HepG2 (cell line): ENCODE measurements around the gene THSD8. TPM values are rescaled to one million over a fixed set of nuclear protein-coding genes. Genes with fewer than 3 reads are reported as not detected.

Source experiments
- ATAC-seq: fragments of 200-7000 bp; cut with Tn5 transposase; 3 replicates; pipeline ENCODE4 v1.9.1; 2020; ENCODE audit warnings: mild to moderate bottlenecking, moderate library complexity
- BruUV-seq: library from RNA; stranded (reverse); fragments of 400-500 nt; replicated peaks from 2 replicates; lab custom pipeline; 2021; lab: Mats Ljungman, UMichigan
- CTCF ChIA-PET: fragments of 300-600 bp; formaldehyde crosslinking; extraction: SDS; loops from one replicate; lab custom pipeline; 2021; ENCODE audit warnings: low total read pairs, inconsistent platforms, low intra/inter-chr PET ratio; lab: Yijun Ruan, JAX
- POLR2A ChIA-PET: fragments of 350-600 bp; sonication (Branson Sonifier 250); formaldehyde crosslinking; loops from one replicate; lab custom pipeline; 2020; ENCODE audit warnings: antibody characterized with exemption, inconsistent platforms; lab: Yijun Ruan, JAX
- DNase-seq: peaks from one replicate; pipeline ENCODE4 v3.0.0-alpha.2; 2015; ENCODE audit warnings: low spot score
- FAIRE-seq: peaks from 3 replicates; lab custom pipeline; 2011; peaks lifted over from hg19 to GRCh38; lab: Jason Lieb, UNC
- H2AFZ ChIP-seq: one replicate; pipeline ENCODE4 v1.6.1; 2011; ENCODE audit warnings: low read length, inconsistent platforms
- H3K27ac ChIP-seq: fragments of 300-600 bp; 3 replicates; pipeline ENCODE4 v1.8.0; 2011; ENCODE audit warnings: mixed run types, mild to moderate bottlenecking, mixed read lengths, low read length, inconsistent platforms; ENCODE audit not compliant: insufficient read depth; ENCODE audit errors: extremely low read length
- H3K27me3 ChIP-seq, 2 experiments: fragments of 200-600 bp in 1 of 2; 2 replicates in 1 of 2; 3 replicates in 1 of 2; pipeline versions ENCODE4 v1.6.0 to v1.8.0; 2011; ENCODE audit warnings: low read length in 2 of 2, mild to moderate bottlenecking in 2 of 2, moderate library complexity in 2 of 2, inconsistent platforms in 1 of 2; ENCODE audit not compliant: insufficient read depth in 2 of 2, control insufficient read depth in 1 of 2
- H3K36me3 ChIP-seq, 2 experiments: fragments of 200-600 bp in 1 of 2; replicated peaks in 1 of 2; 2 replicates in 1 of 2; 3 replicates in 1 of 2; pipeline versions ENCODE4 v1.5.1 to v1.8.0; 2011; ENCODE audit warnings: low read length in 2 of 2, inconsistent platforms in 1 of 2; ENCODE audit not compliant: insufficient read depth in 2 of 2, control insufficient read depth in 1 of 2
- H3K4me1 ChIP-seq: 2 replicates; pipeline ENCODE4 v1.5.1; 2012; ENCODE audit warnings: low read length, inconsistent platforms; ENCODE audit not compliant: insufficient read depth
- H3K4me2 ChIP-seq: 2 replicates; pipeline ENCODE4 v1.6.0; 2011; ENCODE audit warnings: low read depth, low read length, inconsistent platforms
- H3K4me3 ChIP-seq, 3 experiments: fragments of 200-600 bp in 1 of 3; sonication (generic), shearing (Covaris generic) in 1 of 3; replicated peaks in 1 of 3; 2 replicates each; pipeline ENCODE4 v1.5.1; 2011 to 2016; ENCODE audit warnings: low read length in 3 of 3, inconsistent platforms in 2 of 3, low read depth in 2 of 3, mild to moderate bottlenecking in 2 of 3, control low read depth in 1 of 3, mixed read lengths in 1 of 3; ENCODE audit not compliant: insufficient read depth in 1 of 3
- H3K79me2 ChIP-seq: one replicate; pipeline ENCODE4 v1.6.1; 2011; ENCODE audit warnings: low read length, inconsistent platforms; ENCODE audit not compliant: insufficient read depth
- H3K9ac ChIP-seq: 2 replicates; pipeline ENCODE4 v1.6.0; 2011; ENCODE audit warnings: mild to moderate bottlenecking, low read depth, low read length, inconsistent platforms; ENCODE audit not compliant: insufficient read depth
- H3K9me3 ChIP-seq: 2 replicates; pipeline ENCODE4 v1.5.1; 2012; ENCODE audit warnings: mild to moderate bottlenecking, low read length
- H4K20me1 ChIP-seq: 2 replicates; pipeline ENCODE4 v1.6.0; 2011; ENCODE audit warnings: inconsistent platforms, mild to moderate bottlenecking, low read length, moderate library complexity; ENCODE audit not compliant: insufficient read depth
- ZNF121 ChIP-seq: sonication (generic); formaldehyde crosslinking; IDR thresholded peaks from 2 replicates; pipeline ENCODE4 v1.5.0; 2020; ENCODE audit warnings: mild to moderate bottlenecking, missing genetic modification reagents
- WGBS: methylation state at CpG from one replicate; pipeline ENCODE4 v1.1.6; 2017; ENCODE audit warnings: low lambda C conversion rate; 5-methylcytosine and 5-hydroxymethylcytosine counted together
- in situ Hi-C: cut with HindIII; loops from 2 replicates; pipeline ENCODE4 v1.10.0; 2017; ENCODE audit warnings: low pct_unique_long_range_greater_than_20kb; ENCODE audit not compliant: extremely low pct_ligation_motif_present
- intact Hi-C: fragments of 100-400 bp; cut with micrococcal nuclease; formaldehyde crosslinking; loops from one replicate; pipeline ENCODE4 v1.10.0; 2022; ENCODE audit not compliant: unreplicated experiment
- polyA plus RNA-seq, 8 experiments: library from polyadenylated mRNA; depleted of rRNA in 3 of 8; stranded (reverse) in 7 of 8; unstranded in 1 of 8; fragments of >200 nt; fragmentation: Illumina TruSeq in 4 of 8; extraction: Trizol in 4 of 8; gene quantifications; 2 replicates each; pipeline versions ENCODE4 v1.2.1 to v1.2.3, GENCODE V29; 2011 to 2016; ENCODE audit warnings: low read depth in 4 of 8, missing spikeins in 1 of 8, mixed read lengths in 1 of 8; ENCODE audit not compliant: insufficient read depth in 1 of 8
- total RNA-seq, 5 experiments: library from RNA; depleted of rRNA; stranded (reverse); fragments of >200 nt; fragmentation: Illumina TruSeq; extraction: Trizol; gene quantifications; 2 replicates each; pipeline ENCODE4 v1.2.3, GENCODE V29; 2016; ENCODE audit warnings: low read depth in 1 of 5
- TF ChIP-seq, protein P1 (sequence below): sonication (generic); formaldehyde crosslinking; IDR thresholded peaks from 2 replicates; pipeline ENCODE4 v1.5.1; 2020; ENCODE audit warnings: missing genetic modification reagents, mild to moderate bottlenecking, borderline replicate concordance

The THSD8 gene
- total and polyA plus RNA-seq, 2 of the 13 experiments (the other 11 are each of a cell fraction or from before 2014, with no cell fraction given): 4.8 to 14.9 TPM

DNA sequence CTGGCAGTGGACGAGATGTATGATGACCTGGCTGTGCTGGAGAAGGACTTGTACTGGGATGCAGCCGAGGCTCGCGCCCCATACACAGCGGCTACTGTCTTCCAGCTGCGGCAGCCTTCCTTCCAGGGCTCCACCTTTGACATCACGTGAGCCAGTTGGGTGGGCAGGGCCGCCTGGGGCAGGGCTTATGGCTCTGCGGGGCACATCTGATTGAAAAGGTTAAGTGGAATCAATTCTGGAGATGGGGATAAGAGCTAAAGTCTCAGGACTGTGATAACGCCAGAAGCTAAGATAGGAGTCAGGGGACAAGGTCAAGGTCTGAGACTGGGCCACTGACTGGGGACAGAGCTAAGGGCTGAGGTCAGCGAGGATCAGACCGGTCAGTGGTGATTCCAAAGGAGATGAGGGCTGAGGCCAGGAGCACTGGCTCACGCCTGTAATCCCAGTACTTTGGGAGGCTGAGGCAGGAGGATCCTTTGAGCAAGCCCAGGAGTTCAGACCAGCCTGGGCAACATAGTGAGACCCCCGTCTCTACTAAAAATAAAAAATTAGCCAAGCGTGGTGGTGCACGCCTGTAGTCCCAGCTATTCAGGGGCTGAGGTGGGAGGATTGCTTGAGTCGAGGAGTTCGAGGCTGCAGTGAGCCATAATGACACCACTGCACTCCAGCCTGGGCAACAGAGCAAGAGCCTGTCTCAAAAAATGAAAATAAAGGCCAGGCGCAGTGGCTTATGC is 45.6 kb upstream of the THSD8 start:
- POLR2A ChIA-PET: no interaction called here
- intact Hi-C loops: no loop called here
- TF ChIP-seq, protein P1, sequence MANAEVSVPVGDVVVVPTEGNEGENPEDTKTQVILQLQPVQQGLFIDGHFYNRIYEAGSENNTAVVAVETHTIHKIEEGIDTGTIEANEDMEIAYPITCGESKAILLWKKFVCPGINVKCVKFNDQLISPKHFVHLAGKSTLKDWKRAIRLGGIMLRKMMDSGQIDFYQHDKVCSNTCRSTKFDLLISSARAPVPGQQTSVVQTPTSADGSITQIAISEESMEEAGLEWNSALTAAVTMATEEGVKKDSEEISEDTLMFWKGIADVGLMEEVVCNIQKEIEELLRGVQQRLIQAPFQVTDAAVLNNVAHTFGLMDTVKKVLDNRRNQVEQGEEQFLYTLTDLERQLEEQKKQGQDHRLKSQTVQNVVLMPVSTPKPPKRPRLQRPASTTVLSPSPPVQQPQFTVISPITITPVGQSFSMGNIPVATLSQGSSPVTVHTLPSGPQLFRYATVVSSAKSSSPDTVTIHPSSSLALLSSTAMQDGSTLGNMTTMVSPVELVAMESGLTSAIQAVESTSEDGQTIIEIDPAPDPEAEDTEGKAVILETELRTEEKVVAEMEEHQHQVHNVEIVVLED: no peak
- peak; percentile 36; the same call in 1 of the 2 replicates for TF ChIP-seq ZNF121
- TF ChIP-seq, all 625 proteins: peak for 1
- H3K4me2 ChIP-seq: peak overlapping the region; percentile 32
- peak overlapping the region in 1 of 3 experiments; percentile 14; a peak in 1 of 6 replicates for H3K4me3 ChIP-seq
- H3K36me3 ChIP-seq: no peaks in the 10 kb centered on the region
- ATAC-seq (no peak), FAIRE-seq (no peak), DNase-seq (no peak)
- peaks cover 2 to 22% of the 10 kb centered on the region in 2 experiments for H3K27me3 ChIP-seq
- H3K27ac ChIP-seq: no peak overlapping the region
- H3K79me2 ChIP-seq: no peaks in the 10 kb centered on the region
- H3K9ac ChIP-seq: no peak overlapping the region
- H3K4me1 ChIP-seq: peaks cover 22% of the 10 kb centered on the region
- CTCF ChIA-PET: interaction anchor here (0.6 to 0.8 kb wide), 2 partner anchors 9 to 58 kb away, joined by 3 read pairs; no protein-coding TSS in a partner anchor
- BruUV-seq: no TSS peak
- H3K9me3 ChIP-seq: no peaks in the 10 kb centered on the region
- WGBS: 44% methylated on average over 14 of the region's 19 CpGs
- in situ Hi-C loops: loop anchor here (5.0 kb wide), 1 partner anchor 44 kb away; no protein-coding TSS in a partner anchor
- H4K20me1 ChIP-seq: no peaks in the 10 kb centered on the region
- no peak overlapping the region for H2AFZ ChIP-seq
